ENCODE measurements around the gene COL25A1.
"Not testable (repeated sequence)": the region's sequence is repeated elsewhere in the genome, so short reads cannot be mapped to it uniquely, and the experiment has no call there.

Gene COL25A1

DNA sequence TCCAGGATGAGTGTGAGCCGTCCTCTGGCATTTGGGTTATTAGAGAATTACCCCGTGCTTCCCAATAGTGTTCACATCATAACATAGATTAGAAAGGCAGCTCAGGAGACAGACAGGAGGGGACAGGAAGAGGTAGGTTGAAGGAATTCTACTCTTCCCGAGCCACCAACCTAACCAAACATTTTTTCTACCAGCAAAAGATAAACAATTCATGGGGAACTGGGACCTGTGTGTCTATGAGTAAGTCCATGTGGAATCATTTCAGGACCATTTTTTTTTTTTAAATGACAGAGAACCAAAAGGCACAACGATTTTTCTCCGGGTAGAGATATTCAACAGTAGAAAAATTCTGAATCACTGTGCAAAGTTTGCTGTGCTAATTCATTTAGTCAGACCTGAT is 365.4 kb downstream of the COL25A1 start:
- TF ChIP-seq, protein P1, sequence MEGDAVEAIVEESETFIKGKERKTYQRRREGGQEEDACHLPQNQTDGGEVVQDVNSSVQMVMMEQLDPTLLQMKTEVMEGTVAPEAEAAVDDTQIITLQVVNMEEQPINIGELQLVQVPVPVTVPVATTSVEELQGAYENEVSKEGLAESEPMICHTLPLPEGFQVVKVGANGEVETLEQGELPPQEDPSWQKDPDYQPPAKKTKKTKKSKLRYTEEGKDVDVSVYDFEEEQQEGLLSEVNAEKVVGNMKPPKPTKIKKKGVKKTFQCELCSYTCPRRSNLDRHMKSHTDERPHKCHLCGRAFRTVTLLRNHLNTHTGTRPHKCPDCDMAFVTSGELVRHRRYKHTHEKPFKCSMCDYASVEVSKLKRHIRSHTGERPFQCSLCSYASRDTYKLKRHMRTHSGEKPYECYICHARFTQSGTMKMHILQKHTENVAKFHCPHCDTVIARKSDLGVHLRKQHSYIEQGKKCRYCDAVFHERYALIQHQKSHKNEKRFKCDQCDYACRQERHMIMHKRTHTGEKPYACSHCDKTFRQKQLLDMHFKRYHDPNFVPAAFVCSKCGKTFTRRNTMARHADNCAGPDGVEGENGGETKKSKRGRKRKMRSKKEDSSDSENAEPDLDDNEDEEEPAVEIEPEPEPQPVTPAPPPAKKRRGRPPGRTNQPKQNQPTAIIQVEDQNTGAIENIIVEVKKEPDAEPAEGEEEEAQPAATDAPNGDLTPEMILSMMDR (IDR thresholded peaks at IDR 0.05; ENCODE audit: borderline replicate concordance, control extremely low read depth, extremely low read depth, insufficient read depth, missing control alignments), result no peak
- in situ Hi-C loops (cut with MboI; ENCODE audit: low sequenced_read_pairs, unreplicated experiment), result no loop called here
- DNase-seq (ENCODE audit: low spot score), result no peak

DNA sequence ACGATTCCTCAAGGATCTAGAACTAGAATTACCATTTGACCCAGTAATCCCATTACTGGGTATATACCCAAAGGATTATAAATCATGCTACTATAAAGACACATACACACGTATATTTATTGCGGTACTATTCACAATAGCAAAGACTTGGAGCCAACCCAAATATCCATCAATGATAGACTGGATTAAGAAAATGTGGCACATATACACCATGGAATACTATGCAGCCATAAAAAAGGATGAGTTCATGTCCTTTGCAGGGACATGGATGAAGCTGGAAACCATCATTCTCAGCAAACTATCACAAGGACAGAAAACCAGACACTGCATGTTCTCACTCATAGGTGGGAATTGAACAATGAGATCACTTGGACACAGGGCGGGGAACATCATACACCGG is 368.5 kb downstream of the COL25A1 start:
- in situ Hi-C loops (cut with MboI; ENCODE audit: low sequenced_read_pairs, unreplicated experiment); DNase-seq (ENCODE audit: low spot score): not testable (repeated sequence)

DNA sequence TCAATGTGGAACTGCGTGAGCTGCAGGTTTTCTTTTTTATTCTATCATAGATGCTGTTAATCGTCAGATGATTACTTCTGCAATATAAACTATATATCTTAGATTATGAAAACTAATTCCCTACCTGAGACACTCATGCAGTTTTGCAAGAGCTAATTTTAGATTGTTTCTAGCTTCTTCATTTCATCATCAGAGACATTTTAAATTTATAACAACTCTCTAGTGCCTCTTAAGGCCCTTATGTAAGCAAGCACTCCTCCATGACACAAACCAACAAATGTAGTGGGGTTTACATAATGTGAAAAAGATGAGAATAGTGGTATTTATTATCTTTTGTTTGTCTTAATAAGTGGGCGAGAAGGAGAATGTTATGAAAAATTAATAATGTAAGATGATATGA is 369.4 kb downstream of the COL25A1 start:
- no peak for DNase-seq (ENCODE audit: low spot score)
- TF ChIP-seq, protein P1 (IDR thresholded peaks at IDR 0.05; ENCODE audit: borderline replicate concordance, control extremely low read depth, extremely low read depth, insufficient read depth, missing control alignments), result no peak
- in situ Hi-C loops (cut with MboI; ENCODE audit: low sequenced_read_pairs, unreplicated experiment), result no loop called here

DNA sequence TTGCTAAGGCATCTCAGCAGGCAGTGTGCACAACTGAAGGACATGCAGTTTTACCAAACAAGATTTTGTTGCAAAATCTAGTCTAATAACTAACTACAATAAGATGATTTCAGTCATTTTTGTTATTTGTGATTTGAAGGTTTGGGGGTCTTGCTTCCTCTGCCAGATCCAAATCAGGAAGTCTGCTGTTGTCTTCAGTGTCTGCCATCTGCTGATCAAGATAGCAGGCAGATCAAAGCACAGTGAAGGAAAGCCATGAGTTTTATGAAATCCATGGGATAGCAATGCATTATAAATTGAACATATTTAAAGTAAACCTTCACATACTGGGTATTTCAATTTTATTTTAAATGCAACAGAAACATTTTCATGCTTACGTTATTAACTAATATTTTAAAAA is 370.5 kb downstream of the COL25A1 start:
- TF ChIP-seq, protein P1 (IDR thresholded peaks at IDR 0.05; ENCODE audit: borderline replicate concordance, control extremely low read depth, extremely low read depth, insufficient read depth, missing control alignments), result no peak
- no peak for DNase-seq (ENCODE audit: low spot score)
- in situ Hi-C loops (cut with MboI; ENCODE audit: low sequenced_read_pairs, unreplicated experiment), result no loop called here

DNA sequence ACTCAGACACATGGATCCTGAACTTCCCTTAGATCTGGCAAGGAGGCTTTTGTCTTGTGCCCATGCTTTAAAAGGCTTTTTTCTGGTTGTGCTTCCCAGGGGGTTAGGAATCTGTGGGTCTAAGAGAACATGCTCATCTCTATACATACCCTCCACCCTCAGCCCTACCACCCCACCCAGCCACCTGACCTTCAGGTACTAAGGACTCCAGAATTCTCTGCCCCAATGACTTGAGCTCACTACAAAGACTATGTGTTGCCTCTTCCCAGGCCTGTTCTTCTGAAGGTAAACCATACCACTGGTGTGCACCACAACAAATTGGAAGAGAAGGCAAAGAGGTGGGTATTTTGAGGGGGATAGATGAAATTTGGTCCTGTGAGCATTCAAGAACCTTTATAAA is 372.3 kb downstream of the COL25A1 start:
- DNase-seq (ENCODE audit: low spot score), result no peak
- in situ Hi-C loops (cut with MboI; ENCODE audit: low sequenced_read_pairs, unreplicated experiment), result no loop called here
- TF ChIP-seq, protein P1 (IDR thresholded peaks at IDR 0.05; ENCODE audit: borderline replicate concordance, control extremely low read depth, extremely low read depth, insufficient read depth, missing control alignments), result no peak

DNA sequence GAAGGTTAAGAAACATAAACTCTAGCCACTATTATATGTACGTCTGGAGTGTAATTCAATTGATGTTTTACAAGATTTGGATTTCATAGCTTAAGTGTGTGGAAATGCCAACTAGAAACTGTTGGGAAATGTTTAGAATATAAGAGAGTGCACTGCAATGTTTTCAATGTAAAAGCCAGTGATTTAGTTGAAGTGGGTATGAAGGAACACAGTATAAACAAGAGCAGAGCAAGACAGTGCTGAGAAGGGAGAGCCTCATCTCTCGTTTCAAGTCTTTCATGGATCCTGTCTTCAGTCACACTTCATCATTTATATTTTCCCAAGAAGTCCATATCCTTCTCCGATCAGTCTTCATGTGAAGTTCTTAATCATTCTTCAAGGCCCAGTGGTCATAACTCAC is 375.7 kb downstream of the COL25A1 start:
- in situ Hi-C loops (cut with MboI; ENCODE audit: low sequenced_read_pairs, unreplicated experiment), result no loop called here
- DNase-seq (ENCODE audit: low spot score), result no peak
- TF ChIP-seq, protein P1 (IDR thresholded peaks at IDR 0.05; ENCODE audit: borderline replicate concordance, control extremely low read depth, extremely low read depth, insufficient read depth, missing control alignments), result no peak

DNA sequence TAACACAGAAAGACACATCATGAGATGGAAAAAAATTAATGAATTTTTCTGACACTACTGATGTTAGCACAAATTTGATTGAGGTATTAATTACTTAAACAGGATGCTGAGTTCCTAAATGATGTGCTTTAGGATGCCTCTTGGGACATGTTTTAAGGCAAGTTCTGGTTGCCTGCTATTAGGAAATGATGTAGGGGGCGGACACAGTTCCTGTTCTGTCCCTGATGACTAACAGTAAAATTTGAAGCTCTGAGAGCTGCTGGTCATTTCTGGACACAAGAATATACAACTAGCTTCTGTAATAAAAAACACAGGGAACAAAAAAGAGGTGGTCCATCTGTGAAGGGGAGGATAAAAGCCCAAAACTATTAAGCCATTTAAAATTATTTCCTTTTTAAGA is 376.4 kb downstream of the COL25A1 start:
- TF ChIP-seq, protein P1 (IDR thresholded peaks at IDR 0.05; ENCODE audit: borderline replicate concordance, control extremely low read depth, extremely low read depth, insufficient read depth, missing control alignments), result no peak
- DNase-seq (ENCODE audit: low spot score), result no peak
- in situ Hi-C loops (cut with MboI; ENCODE audit: low sequenced_read_pairs, unreplicated experiment), result no loop called here

Data from GM13976 (cell line).